Gastrocnemius medialis (tissue), 4 donors: Measurements from ENCODE around the gene COL9A3. TPM values are rescaled to one million over a fixed set of nuclear protein-coding genes. Genes with fewer than 3 reads are reported as not detected.

Source experiments
- ATAC-seq, 2 donors: fragments of 150-250 bp; one replicate each; pipeline ENCODE4 v1.9.1; 2016
- DNase-seq, 2 donors: peaks; one replicate each; pipeline ENCODE4 v3.0.0-alpha.2; 2019
- H3K27ac ChIP-seq, 4 donors: fragments of 200-600 bp; sonication (generic); 1 replicate in 1 of 4; 2 replicates in 3 of 4; pipeline ENCODE4 v1.5.1; 2016 to 2018; ENCODE audit warnings: mild to moderate bottlenecking in 2 of 4, moderate library complexity in 1 of 4
- H3K27me3 ChIP-seq, 3 donors: fragments of 200-600 bp; sonication (generic) in 2 of 3; 1 replicate in 1 of 3; 2 replicates in 2 of 3; pipeline versions ENCODE4 v1.5.1 to v1.6.0; 2016 to 2019; ENCODE audit warnings: mild to moderate bottlenecking in 1 of 3, moderate library complexity in 1 of 3
- H3K36me3 ChIP-seq, 2 donors: fragments of 200-600 bp; sonication (generic) in 1 of 2; one replicate each; pipeline ENCODE4 v1.5.1; 2017 to 2018
- H3K4me1 ChIP-seq, 2 donors: fragments of 200-600 bp; sonication (generic) in 1 of 2; one replicate each; pipeline ENCODE4 v1.5.1; 2016 to 2017; ENCODE audit warnings: mild to moderate bottlenecking in 2 of 2
- H3K4me3 ChIP-seq, 4 donors: fragments of 200-600 bp; sonication (generic) in 3 of 4; 1 replicate in 1 of 4; 2 replicates in 3 of 4; pipeline ENCODE4 v1.5.1; 2016 to 2019; ENCODE audit warnings: mild to moderate bottlenecking in 2 of 4
- H3K9me3 ChIP-seq, 3 donors: fragments of 200-600 bp; sonication (generic) in 2 of 3; 1 replicate in 1 of 3; 2 replicates in 2 of 3; pipeline ENCODE4 v1.5.1; 2016 to 2019
- POLR2A ChIP-seq, 2 donors: fragments of 450-650 bp; IDR thresholded peaks; one replicate each; pipeline ENCODE4 v1.6.1; 2017; ENCODE audit warnings: antibody characterized with exemption in 2 of 2, mild to moderate bottlenecking in 2 of 2, moderate library complexity in 2 of 2
- in situ Hi-C, 4 donors: fragments of 200-750 bp; cut with MboI; loops; one replicate each; pipeline versions ENCODE4 v1.15.0 to v1.8.0; 2017; ENCODE audit warnings: low sequenced_read_pairs in 4 of 4
- intact Hi-C: fragments of 100-400 bp; cut with DNase I; formaldehyde crosslinking; loops from one replicate; pipeline ENCODE4 v1.15.1; 2023; ENCODE audit warnings: low total_unique reads
- total RNA-seq, 4 donors: library from RNA; depleted of rRNA; stranded (reverse); fragments of >200 nt; gene quantifications; one replicate each; pipeline versions ENCODE4 v1.1.0 to v1.2.3, GENCODE V29; 2016
- TF ChIP-seq, protein P1 (sequence below), 5 experiments: fragments of 450-650 bp in 3 of 5; fragments of 200-600 bp in 2 of 5; sonication (generic) in 2 of 5; IDR thresholded peaks in 4 of 5; conservative IDR thresholded peaks in 1 of 5; 1 replicate in 4 of 5; 2 replicates in 1 of 5; pipeline ENCODE4 v1.5.1; 2016 to 2019; ENCODE audit warnings: antibody characterized with exemption in 5 of 5, mild to moderate bottlenecking in 3 of 5, moderate library complexity in 3 of 5

Gene COL9A3
- total RNA-seq, 4 donors from 2014 or later, result 0.41 to 4.1 (median 1.6) TPM

DNA sequence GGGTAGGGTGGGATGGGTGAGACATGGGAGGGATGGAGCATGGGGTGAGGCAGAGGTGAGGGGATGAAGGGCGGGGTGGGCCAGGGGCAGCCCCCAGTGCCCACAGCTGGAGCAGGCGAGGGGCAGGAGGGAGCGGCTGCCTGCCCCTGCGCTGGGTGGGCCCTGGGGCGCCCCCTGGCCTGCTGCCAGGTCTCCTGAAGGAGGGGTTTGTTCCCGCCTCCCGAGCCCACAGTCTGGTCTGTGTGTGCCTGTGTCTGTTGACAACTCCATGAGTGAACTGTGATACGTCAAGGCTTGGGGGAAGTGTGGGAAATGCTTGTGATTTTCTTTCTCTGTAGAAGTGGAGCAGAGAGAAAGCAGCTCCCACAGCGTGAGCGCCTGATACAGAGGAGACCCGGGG is 31.5 kb upstream of the COL9A3 start:
- Histone ChIP-seq H3K36me3 (no peaks in the 10 kb centered on the region), H3K4me1 (peaks cover 0 to 8% of the 10 kb centered on the region in 2 donors), H3K27ac (no peak overlapping the region), H3K9me3 (no peaks in the 10 kb centered on the region), H3K27me3 (no peaks in the 10 kb centered on the region), H3K4me3 (no peak overlapping the region)
- DNase-seq, result no peak
- TF ChIP-seq, protein P1, sequence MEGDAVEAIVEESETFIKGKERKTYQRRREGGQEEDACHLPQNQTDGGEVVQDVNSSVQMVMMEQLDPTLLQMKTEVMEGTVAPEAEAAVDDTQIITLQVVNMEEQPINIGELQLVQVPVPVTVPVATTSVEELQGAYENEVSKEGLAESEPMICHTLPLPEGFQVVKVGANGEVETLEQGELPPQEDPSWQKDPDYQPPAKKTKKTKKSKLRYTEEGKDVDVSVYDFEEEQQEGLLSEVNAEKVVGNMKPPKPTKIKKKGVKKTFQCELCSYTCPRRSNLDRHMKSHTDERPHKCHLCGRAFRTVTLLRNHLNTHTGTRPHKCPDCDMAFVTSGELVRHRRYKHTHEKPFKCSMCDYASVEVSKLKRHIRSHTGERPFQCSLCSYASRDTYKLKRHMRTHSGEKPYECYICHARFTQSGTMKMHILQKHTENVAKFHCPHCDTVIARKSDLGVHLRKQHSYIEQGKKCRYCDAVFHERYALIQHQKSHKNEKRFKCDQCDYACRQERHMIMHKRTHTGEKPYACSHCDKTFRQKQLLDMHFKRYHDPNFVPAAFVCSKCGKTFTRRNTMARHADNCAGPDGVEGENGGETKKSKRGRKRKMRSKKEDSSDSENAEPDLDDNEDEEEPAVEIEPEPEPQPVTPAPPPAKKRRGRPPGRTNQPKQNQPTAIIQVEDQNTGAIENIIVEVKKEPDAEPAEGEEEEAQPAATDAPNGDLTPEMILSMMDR (IDR thresholded peaks at IDR 0.05 in 4 of 5, conservative IDR thresholded peaks at IDR 0.05 in 1 of 5), result no peak
- no peak for TF ChIP-seq POLR2A (IDR thresholded peaks at IDR 0.05)
- no peak for ATAC-seq
- in situ Hi-C loops, result loop anchor here in 1 of 4 donors (25.0 kb wide), 1 partner anchor 123 kb away; no protein-coding TSS in a partner anchor
- intact Hi-C loops, result no loop called here

DNA sequence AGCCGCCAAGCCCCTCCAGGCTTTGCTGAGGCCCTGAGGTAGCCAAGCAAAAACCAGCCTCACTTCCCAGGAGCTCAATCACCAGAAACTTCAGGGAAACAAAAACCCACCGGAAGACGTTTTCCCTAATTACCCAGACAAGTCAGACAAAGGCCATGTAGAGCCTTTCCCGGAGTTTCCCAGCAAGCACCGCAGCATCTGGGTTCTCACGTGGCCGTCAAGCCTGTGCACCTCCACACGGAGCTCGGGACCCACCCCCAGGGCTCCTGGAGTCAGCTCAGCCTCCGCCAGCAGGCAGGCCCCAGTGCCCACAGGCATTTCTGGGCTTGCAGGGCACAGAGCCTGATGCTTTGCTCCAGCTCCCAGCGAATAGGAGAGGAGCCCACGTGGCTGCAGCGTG is 30.7 kb upstream of the COL9A3 start:
- H3K27me3 ChIP-seq, result no peaks in the 10 kb centered on the region
- peaks cover 0 to 8% of the 10 kb centered on the region in 2 donors for H3K4me1 ChIP-seq
- TF ChIP-seq, protein P1 (IDR thresholded peaks at IDR 0.05 in 4 of 5, conservative IDR thresholded peaks at IDR 0.05 in 1 of 5), result no peak
- TF ChIP-seq POLR2A (IDR thresholded peaks at IDR 0.05), result no peak
- H3K27ac ChIP-seq, result no peak overlapping the region
- intact Hi-C loops, result no loop called here
- no peaks in the 10 kb centered on the region for H3K9me3 ChIP-seq
- DNase-seq, result no peak
- no peak for ATAC-seq
- H3K4me3 ChIP-seq, result no peak overlapping the region
- in situ Hi-C loops, result loop anchor here in 1 of 4 donors (25.0 kb wide), 1 partner anchor 124 kb away; no protein-coding TSS in a partner anchor
- no peaks in the 10 kb centered on the region for H3K36me3 ChIP-seq

DNA sequence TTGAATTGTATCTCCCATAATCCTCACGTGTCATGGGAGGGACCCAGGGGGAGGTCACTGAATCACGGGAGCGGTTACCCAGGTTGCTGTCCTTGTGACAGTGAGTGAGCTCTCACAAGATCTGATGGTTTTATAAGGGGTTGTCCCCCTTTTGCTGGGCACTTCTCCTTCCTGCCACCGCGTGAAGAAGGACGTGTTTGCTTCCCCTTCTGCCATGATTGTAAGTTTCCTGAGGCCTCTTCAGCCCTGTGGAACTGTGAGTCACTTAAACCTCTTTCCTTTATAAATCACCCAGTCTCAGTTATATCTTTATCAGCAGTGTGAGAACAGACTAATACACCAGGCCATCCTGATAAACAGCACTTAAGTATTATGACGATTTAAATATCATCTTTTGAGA is 29.5 kb upstream of the COL9A3 start:
- DNase-seq, result no peak
- no peak for ATAC-seq
- peaks cover 0 to 13% of the 10 kb centered on the region in 2 donors for H3K4me1 ChIP-seq
- no peak overlapping the region for H3K4me3 ChIP-seq
- H3K27ac ChIP-seq, result no peak overlapping the region
- TF ChIP-seq, protein P1 (IDR thresholded peaks at IDR 0.05 in 4 of 5, conservative IDR thresholded peaks at IDR 0.05 in 1 of 5), result no peak
- no peak for TF ChIP-seq POLR2A (IDR thresholded peaks at IDR 0.05)
- no peaks in the 10 kb centered on the region for H3K9me3 ChIP-seq
- in situ Hi-C loops, result loop anchor here in 1 of 4 donors (25.0 kb wide), 1 partner anchor 125 kb away; no protein-coding TSS in a partner anchor
- no peaks in the 10 kb centered on the region for H3K36me3 ChIP-seq
- intact Hi-C loops, result no loop called here
- no peaks in the 10 kb centered on the region for H3K27me3 ChIP-seq

DNA sequence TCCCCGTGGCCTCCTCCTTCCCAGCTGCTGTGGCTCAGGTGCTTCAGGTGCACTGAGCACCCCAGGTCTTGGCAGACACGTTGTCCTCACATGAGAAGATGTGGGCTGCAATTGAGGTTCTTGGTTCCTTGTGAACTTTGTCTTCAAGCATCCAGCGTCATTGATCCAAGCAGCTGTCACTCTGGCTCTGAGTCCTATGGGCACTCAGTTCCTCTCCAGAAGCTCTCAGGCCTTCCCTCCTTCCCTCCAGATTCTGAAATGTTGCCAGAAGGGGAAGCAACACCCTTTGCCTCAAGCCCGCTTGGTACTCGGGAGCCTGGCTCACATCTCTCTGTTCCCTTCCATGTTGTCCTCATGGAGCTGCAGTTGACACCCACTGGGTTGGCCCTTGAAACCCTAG is 29.0 kb upstream of the COL9A3 start:
- Histone ChIP-seq H3K4me1 (peaks cover 0 to 13% of the 10 kb centered on the region in 2 donors), H3K27me3 (no peaks in the 10 kb centered on the region), H3K27ac (no peak overlapping the region), H3K4me3 (no peak overlapping the region), H3K9me3 (no peaks in the 10 kb centered on the region), H3K36me3 (no peaks in the 10 kb centered on the region)
- TF ChIP-seq, protein P1 (IDR thresholded peaks at IDR 0.05 in 4 of 5, conservative IDR thresholded peaks at IDR 0.05 in 1 of 5), result no peak
- no peak for TF ChIP-seq POLR2A (IDR thresholded peaks at IDR 0.05)
- ATAC-seq, result no peak
- intact Hi-C loops, result no loop called here
- in situ Hi-C loops, result loop anchor here in 1 of 4 donors (25.0 kb wide), 1 partner anchor 126 kb away; no protein-coding TSS in a partner anchor
- no peak for DNase-seq

DNA sequence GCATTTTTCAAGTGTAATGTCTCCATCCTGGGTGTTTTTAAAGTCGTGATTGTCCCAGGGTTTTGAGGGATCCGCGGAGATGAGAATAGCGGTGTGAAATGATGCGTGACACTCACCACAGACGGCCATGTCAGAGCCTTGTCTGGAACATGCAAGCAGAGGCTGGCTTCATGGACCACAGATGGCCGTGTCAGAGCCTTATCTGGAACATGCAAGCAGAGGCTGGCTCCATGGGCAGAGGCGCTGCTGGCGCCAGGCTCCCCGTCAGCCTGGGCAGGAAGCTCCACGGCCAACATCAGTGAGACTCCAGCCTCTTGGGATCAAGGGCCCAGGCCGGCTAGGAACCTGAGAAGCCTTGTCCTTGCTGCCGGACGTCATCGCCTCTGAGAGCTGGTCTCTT is 28.2 kb upstream of the COL9A3 start:
- no peak for DNase-seq
- no peaks in the 10 kb centered on the region for H3K9me3 ChIP-seq
- intact Hi-C loops (no loop called here), in situ Hi-C loops (loop anchor here in 1 of 4 donors (25.0 kb wide), 1 partner anchor 126 kb away; no protein-coding TSS in a partner anchor)
- H3K36me3 ChIP-seq, result no peaks in the 10 kb centered on the region
- no peaks in the 10 kb centered on the region for H3K27me3 ChIP-seq
- peaks cover 0 to 10% of the 10 kb centered on the region in 2 donors for H3K4me1 ChIP-seq
- TF ChIP-seq, protein P1 (IDR thresholded peaks at IDR 0.05 in 4 of 5, conservative IDR thresholded peaks at IDR 0.05 in 1 of 5), result no peak
- no peak for TF ChIP-seq POLR2A (IDR thresholded peaks at IDR 0.05)
- H3K4me3 ChIP-seq, result no peak overlapping the region
- H3K27ac ChIP-seq, result no peak overlapping the region
- ATAC-seq, result no peak
